Measurements from ENCODE around the gene IFITM10.
"Not testable (repeated sequence)": the region's sequence is repeated elsewhere in the genome, so short reads cannot be mapped to it uniquely, and the experiment has no call there.

IFITM10 gene

GRCh38 chr11:1683904-1684572, 66.4 kb downstream of the IFITM10 start:
- H3K9ac ChIP-seq (ENCODE audit: low read depth, low read length); H3K4me1 ChIP-seq (ENCODE audit: control insufficient read depth, insufficient read depth, low read length); H3K27me3 ChIP-seq (ENCODE audit: control insufficient read depth, insufficient read depth, low read length); H3K9me3 ChIP-seq (ENCODE audit: control insufficient read depth, insufficient read depth, low read length); H3K36me3 ChIP-seq (ENCODE audit: control insufficient read depth, insufficient read depth, low read length); H3K4me3 ChIP-seq (ENCODE audit: low read depth, low read length): not testable (repeated sequence)

GRCh38 chr11:1683216-1683615, 67.2 kb downstream of the IFITM10 start:
- not testable (repeated sequence) for H3K9me3 ChIP-seq (ENCODE audit: control insufficient read depth, insufficient read depth, low read length); H3K27me3 ChIP-seq (ENCODE audit: control insufficient read depth, insufficient read depth, low read length); H3K36me3 ChIP-seq (ENCODE audit: control insufficient read depth, insufficient read depth, low read length); H3K4me3 ChIP-seq (ENCODE audit: low read depth, low read length); H3K4me1 ChIP-seq (ENCODE audit: control insufficient read depth, insufficient read depth, low read length); H3K9ac ChIP-seq (ENCODE audit: low read depth, low read length)
